Measurements from ENCODE around the gene FBXW11.

DNA sequence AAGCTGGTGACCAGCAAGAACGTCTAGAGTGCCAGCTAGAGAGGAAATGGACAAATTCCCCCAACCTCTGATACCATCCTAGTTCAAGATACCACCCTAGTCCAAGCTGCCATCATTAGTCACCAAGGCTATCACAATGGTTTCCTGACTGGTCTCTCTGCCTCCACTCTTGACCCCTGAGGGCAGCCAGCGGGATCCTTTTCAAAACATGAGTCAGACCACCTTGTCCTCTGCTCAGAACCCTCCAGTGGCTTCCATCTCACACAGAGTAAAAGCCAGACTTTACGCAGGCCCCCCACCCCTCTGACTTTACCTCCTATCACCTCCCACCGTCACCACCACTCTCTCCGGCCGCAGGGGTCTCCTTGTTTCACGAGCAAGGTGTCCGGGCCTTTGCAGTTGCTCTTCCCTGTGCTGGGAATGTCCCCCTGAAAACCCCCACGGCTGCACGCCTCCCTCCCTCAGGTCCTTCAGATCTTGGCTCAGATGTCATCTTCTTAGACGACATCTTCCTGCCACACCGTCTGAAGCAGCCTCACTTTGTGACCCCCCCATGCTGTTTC is 42.2 kb upstream of the FBXW11 start:
- TF ChIP-seq, protein P1, sequence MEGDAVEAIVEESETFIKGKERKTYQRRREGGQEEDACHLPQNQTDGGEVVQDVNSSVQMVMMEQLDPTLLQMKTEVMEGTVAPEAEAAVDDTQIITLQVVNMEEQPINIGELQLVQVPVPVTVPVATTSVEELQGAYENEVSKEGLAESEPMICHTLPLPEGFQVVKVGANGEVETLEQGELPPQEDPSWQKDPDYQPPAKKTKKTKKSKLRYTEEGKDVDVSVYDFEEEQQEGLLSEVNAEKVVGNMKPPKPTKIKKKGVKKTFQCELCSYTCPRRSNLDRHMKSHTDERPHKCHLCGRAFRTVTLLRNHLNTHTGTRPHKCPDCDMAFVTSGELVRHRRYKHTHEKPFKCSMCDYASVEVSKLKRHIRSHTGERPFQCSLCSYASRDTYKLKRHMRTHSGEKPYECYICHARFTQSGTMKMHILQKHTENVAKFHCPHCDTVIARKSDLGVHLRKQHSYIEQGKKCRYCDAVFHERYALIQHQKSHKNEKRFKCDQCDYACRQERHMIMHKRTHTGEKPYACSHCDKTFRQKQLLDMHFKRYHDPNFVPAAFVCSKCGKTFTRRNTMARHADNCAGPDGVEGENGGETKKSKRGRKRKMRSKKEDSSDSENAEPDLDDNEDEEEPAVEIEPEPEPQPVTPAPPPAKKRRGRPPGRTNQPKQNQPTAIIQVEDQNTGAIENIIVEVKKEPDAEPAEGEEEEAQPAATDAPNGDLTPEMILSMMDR (IDR thresholded peaks at IDR 0.05): no peak
- TF ChIP-seq SREBF2 (IDR thresholded peaks at IDR 0.05) (no peak), POLR2A (IDR thresholded peaks at IDR 0.05; ENCODE audit: low read length) (no peak), EP300 (IDR thresholded peaks at IDR 0.05) (no peak), RCOR1 (IDR thresholded peaks at IDR 0.05; ENCODE audit: low read depth, low read length) (no peak), GATA3 (IDR thresholded peaks at IDR 0.05; ENCODE audit: borderline replicate concordance) (no peak), FOSL2 (IDR thresholded peaks at IDR 0.05) (no peak), FOSL2 (CRISPR knock-in tag; IDR thresholded peaks at IDR 0.05) (no peak), RFX5 (IDR thresholded peaks at IDR 0.05) (no peak), RAD21 (conservative IDR thresholded peaks at IDR 0.05 in 1 of 2, IDR thresholded peaks at IDR 0.05 in 1 of 2) (no peak), CHD2 (IDR thresholded peaks at IDR 0.05; ENCODE audit: low read length, partially characterized antibody) (no peak), ESRRA (IDR thresholded peaks at IDR 0.05; ENCODE audit: borderline replicate concordance, low read length) (no peak), EHMT2 (IDR thresholded peaks at IDR 0.05; ENCODE audit: low read depth) (no peak)
- TF ChIP-seq, protein P2, sequence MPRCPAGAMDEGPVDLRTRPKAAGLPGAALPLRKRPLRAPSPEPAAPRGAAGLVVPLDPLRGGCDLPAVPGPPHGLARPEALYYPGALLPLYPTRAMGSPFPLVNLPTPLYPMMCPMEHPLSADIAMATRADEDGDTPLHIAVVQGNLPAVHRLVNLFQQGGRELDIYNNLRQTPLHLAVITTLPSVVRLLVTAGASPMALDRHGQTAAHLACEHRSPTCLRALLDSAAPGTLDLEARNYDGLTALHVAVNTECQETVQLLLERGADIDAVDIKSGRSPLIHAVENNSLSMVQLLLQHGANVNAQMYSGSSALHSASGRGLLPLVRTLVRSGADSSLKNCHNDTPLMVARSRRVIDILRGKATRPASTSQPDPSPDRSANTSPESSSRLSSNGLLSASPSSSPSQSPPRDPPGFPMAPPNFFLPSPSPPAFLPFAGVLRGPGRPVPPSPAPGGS (IDR thresholded peaks at IDR 0.05): no peak
- TF ChIP-seq, protein P3, sequence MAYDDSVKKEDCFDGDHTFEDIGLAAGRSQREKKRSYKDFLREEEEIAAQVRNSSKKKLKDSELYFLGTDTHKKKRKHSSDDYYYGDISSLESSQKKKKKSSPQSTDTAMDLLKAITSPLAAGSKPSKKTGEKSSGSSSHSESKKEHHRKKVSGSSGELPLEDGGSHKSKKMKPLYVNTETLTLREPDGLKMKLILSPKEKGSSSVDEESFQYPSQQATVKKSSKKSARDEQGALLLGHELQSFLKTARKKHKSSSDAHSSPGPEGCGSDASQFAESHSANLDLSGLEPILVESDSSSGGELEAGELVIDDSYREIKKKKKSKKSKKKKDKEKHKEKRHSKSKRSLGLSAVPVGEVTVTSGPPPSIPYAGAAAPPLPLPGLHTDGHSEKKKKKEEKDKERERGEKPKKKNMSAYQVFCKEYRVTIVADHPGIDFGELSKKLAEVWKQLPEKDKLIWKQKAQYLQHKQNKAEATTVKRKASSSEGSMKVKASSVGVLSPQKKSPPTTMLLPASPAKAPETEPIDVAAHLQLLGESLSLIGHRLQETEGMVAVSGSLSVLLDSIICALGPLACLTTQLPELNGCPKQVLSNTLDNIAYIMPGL (CRISPR knock-in tag; IDR thresholded peaks at IDR 0.05; ENCODE audit: borderline replicate concordance): no peak
